Progenitor cell of endocrine pancreas (in vitro differentiated cells): ENCODE measurements around the gene KLHL8. TPM values are rescaled to one million over a fixed set of nuclear protein-coding genes. Genes with fewer than 3 reads are reported as not detected.

Source experiments
- DNase-seq: peaks from one replicate; pipeline ENCODE4 v3.0.0; 2021; ENCODE audit warnings: low spot score; ENCODE audit not compliant: unreplicated experiment
- H3K27ac Mint-ChIP-seq: 2 replicates; pipeline ENCODE4 v1.8.0; 2021; ENCODE audit warnings: mild to moderate bottlenecking, moderate library complexity, mixed read lengths
- H3K27me3 Mint-ChIP-seq: 2 replicates; pipeline ENCODE4 v1.8.0; 2021; ENCODE audit warnings: mixed read lengths
- H3K36me3 Mint-ChIP-seq: 2 replicates; pipeline ENCODE4 v1.8.0; 2022; ENCODE audit warnings: mixed read lengths; ENCODE audit not compliant: insufficient read depth
- H3K4me1 Mint-ChIP-seq: 2 replicates; pipeline ENCODE4 v1.8.0; 2021; ENCODE audit warnings: low read depth, mixed read lengths
- H3K4me3 Mint-ChIP-seq: 2 replicates; pipeline ENCODE4 v1.8.0; 2021; ENCODE audit warnings: low read depth, mild to moderate bottlenecking, moderate library complexity, mixed read lengths
- H3K9me3 Mint-ChIP-seq: 2 replicates; pipeline ENCODE4 v1.8.0; 2021; ENCODE audit warnings: low read depth, mixed read lengths
- total RNA-seq: library from RNA; stranded (reverse); gene quantifications from 2 replicates; pipeline ENCODE4 v1.2.1, GENCODE V29; 2021
- TF ChIP-seq, protein P1 (sequence below): fragments of 200-600 bp; sonication (generic); IDR thresholded peaks from one replicate; pipeline ENCODE4 v1.5.0; 2021; ENCODE audit warnings: antibody characterized with exemption, mild to moderate bottlenecking; ENCODE audit not compliant: unreplicated experiment

Gene KLHL8
- total RNA-seq, 1 donor from 2014 or later: 13.6 TPM

DNA sequence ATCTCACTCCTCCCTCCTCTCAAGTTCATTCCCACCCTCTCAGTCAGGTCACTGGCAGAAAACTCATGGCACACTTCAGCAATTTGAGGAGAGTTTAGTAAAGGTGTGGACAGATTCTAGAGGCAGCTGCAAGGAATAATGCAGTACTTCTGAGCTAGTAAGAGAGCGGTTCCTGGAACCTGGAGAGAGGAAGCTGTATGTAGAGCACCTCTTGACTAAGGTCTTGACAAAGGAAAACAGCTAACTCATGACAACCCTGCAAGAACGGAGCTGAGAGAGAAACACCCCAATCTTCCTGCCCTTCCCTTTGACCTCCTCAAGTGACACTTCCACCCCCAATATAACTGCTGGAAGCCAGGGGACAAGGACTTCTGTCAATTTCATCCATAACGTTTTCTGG lies 9.6 kb upstream of the KLHL8 start:
- TF ChIP-seq, protein P1, sequence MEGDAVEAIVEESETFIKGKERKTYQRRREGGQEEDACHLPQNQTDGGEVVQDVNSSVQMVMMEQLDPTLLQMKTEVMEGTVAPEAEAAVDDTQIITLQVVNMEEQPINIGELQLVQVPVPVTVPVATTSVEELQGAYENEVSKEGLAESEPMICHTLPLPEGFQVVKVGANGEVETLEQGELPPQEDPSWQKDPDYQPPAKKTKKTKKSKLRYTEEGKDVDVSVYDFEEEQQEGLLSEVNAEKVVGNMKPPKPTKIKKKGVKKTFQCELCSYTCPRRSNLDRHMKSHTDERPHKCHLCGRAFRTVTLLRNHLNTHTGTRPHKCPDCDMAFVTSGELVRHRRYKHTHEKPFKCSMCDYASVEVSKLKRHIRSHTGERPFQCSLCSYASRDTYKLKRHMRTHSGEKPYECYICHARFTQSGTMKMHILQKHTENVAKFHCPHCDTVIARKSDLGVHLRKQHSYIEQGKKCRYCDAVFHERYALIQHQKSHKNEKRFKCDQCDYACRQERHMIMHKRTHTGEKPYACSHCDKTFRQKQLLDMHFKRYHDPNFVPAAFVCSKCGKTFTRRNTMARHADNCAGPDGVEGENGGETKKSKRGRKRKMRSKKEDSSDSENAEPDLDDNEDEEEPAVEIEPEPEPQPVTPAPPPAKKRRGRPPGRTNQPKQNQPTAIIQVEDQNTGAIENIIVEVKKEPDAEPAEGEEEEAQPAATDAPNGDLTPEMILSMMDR: no peak
- Mint-ChIP-seq H3K27ac (no peak overlapping the region), H3K9me3 (no peaks in the 10 kb centered on the region), H3K36me3 (no peaks in the 10 kb centered on the region), H3K4me1 (no peaks in the 10 kb centered on the region), H3K4me3 (no peak overlapping the region), H3K27me3 (peaks cover 19% of the 10 kb centered on the region)
- DNase-seq: no peak

DNA sequence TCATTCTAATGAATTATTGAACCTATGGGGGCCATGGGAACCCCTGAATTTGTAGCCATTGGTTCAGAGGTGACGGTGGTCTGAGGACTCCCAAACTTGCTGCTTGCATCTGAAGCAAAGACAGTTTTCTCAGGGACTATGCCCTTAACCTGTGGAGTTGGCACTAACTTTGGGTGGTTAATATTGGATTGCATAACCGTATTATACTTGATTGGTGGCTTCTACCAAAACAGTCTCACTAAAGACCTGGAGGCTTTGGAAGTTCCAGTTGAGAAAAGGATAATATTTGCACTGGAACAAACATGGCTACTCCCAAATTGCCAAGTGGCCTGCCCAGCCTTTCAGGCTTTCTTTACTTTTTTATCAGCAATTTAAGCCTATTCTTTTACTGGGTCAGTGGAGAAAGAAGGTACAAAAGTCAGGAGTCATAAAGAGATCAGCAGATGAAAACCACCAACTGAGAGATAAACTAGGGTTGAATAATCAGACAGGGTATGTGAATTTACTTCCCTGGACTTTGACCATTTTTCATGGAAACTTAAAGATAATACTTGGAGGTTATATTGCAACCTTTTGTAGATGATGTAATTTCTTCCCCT lies 7.9 kb upstream of the KLHL8 start:
- TF ChIP-seq, protein P1: no peak
- Mint-ChIP-seq H3K36me3 (no peaks in the 10 kb centered on the region), H3K4me3 (no peak overlapping the region), H3K27me3 (peaks cover 22% of the 10 kb centered on the region), H3K27ac (no peak overlapping the region), H3K4me1 (no peaks in the 10 kb centered on the region), H3K9me3 (no peaks in the 10 kb centered on the region)
- DNase-seq: no peak

DNA sequence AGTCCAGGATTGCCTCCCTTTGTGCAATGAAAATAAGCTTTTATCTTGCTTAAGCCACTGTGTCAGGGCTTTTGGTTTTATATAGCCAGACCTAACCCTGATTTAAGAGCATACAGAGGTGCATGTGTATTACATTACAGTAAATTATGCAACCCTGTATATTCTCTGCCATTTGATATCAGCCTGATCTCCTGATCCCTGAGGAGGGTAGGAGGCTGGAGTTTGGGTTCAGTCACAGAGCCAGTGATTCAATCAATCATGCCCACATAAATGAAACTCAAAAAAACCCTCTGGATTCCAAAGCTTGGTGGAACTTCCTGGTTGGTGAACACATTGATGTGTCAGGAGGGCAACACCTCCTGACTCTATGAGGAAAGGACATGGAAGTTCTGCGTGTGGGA lies 7.3 kb upstream of the KLHL8 start:
- peaks cover 22% of the 10 kb centered on the region for H3K27me3 Mint-ChIP-seq
- H3K36me3 Mint-ChIP-seq: no peaks in the 10 kb centered on the region
- H3K4me3 Mint-ChIP-seq: no peak overlapping the region
- no peak for DNase-seq
- H3K27ac Mint-ChIP-seq: no peak overlapping the region
- H3K4me1 Mint-ChIP-seq: no peaks in the 10 kb centered on the region
- TF ChIP-seq, protein P1: no peak
- H3K9me3 Mint-ChIP-seq: no peaks in the 10 kb centered on the region

DNA sequence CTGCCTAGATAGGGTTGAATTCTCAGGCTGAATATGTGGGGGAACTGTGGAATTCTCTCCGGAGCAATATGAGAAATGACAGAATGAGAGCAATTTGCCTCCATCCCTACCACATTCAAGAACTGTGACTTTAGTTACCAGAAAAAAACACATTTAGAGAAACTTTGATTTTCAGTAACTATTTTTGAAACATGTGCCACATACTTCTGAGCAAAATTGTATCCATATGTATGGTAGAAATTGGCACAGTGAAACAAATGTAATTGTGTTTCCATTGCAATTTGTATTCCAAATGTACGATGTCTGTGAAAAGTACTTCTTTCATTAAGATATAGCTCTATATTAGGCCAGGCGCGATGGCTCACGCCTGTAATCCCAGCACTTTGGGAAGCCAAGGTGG lies 5.5 kb upstream of the KLHL8 start:
- no peaks in the 10 kb centered on the region for H3K4me1 Mint-ChIP-seq
- peaks cover 22% of the 10 kb centered on the region for H3K27me3 Mint-ChIP-seq
- no peak overlapping the region for H3K27ac Mint-ChIP-seq
- H3K4me3 Mint-ChIP-seq: no peak overlapping the region
- TF ChIP-seq, protein P1: no peak
- no peak for DNase-seq
- H3K36me3 Mint-ChIP-seq: no peaks in the 10 kb centered on the region
- H3K9me3 Mint-ChIP-seq: no peaks in the 10 kb centered on the region

DNA sequence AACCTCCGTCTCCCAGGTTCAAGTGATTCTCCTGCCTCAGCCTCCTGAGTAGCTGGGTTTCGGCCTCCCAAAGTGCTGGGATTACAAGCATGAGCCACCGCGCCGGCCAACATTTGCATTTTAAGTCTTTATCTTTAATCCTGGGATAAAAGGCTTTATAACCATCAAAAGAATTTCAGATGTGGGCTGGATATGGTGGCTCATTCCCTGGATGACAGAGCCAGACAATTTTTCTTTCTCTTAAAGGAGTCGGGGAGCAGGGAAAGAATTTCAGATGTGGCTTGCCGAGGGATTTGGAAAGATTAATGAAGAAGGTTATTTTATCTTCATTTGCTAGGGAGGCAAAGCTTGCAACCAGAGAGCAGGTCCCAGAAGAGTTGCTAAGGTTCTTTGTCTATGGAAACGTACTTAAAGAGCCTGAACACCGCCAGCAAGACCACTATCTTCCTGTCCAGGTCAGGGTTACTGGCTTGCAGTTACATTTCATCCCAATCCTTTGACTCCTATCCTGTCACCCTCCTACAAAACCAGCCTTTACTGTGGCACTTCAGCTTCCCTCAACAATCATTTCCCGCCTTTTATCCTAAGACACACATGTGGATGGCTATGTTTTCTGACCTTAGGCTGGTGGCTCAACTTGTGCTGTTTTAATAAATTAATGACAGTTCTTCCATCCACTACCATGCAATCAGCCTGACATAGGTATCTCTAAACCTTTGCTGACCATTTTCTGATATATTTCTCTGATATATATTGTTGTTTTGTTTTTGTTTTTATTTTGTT lies 3.9 kb upstream of the KLHL8 start:
- TF ChIP-seq, protein P1: no peak
- Mint-ChIP-seq H3K27ac (no peak overlapping the region), H3K36me3 (no peaks in the 10 kb centered on the region), H3K27me3 (peaks cover 10% of the 10 kb centered on the region), H3K4me3 (no peak overlapping the region), H3K4me1 (peaks cover 4% of the 10 kb centered on the region), H3K9me3 (no peaks in the 10 kb centered on the region)
- DNase-seq: no peak
